Ovary (tissue), 3 donors: ENCODE data around the gene SUPT20H.

Experiments
- POLR2A ChIP-seq: fragments of 450-650 bp; IDR thresholded peaks from one replicate; pipeline ENCODE4 v1.6.1; 2017; ENCODE audit warnings: antibody characterized with exemption, mild to moderate bottlenecking, moderate library complexity
- TF ChIP-seq, protein P1 (sequence below), 3 donors: fragments of 450-650 bp in 2 of 3; fragments of 200-600 bp in 1 of 3; IDR thresholded peaks; one replicate each; pipeline versions ENCODE4 v1.5.1 to v1.8.0; 2016 to 2022; ENCODE audit warnings: antibody characterized with exemption in 3 of 3, mild to moderate bottlenecking in 1 of 3
- donor health status: DM: no; HTN: no; CAD: no.

DNA sequence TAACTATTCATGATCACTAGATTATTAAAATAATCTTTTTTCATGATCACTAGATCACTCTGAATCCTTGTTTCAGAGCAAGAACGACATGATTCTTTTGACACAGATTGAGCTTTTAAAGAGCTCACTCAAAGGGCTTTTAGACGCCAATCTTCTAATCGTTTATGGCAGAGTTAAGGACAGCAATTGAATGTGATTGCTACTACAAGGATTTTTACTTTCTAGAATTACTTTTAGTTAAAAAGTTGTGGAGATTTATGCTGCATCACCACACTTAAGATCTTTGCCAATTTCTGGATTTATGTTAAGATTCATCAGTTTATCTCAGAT is 57.6 kb downstream of the SUPT20H start:
- TF ChIP-seq, protein P1, sequence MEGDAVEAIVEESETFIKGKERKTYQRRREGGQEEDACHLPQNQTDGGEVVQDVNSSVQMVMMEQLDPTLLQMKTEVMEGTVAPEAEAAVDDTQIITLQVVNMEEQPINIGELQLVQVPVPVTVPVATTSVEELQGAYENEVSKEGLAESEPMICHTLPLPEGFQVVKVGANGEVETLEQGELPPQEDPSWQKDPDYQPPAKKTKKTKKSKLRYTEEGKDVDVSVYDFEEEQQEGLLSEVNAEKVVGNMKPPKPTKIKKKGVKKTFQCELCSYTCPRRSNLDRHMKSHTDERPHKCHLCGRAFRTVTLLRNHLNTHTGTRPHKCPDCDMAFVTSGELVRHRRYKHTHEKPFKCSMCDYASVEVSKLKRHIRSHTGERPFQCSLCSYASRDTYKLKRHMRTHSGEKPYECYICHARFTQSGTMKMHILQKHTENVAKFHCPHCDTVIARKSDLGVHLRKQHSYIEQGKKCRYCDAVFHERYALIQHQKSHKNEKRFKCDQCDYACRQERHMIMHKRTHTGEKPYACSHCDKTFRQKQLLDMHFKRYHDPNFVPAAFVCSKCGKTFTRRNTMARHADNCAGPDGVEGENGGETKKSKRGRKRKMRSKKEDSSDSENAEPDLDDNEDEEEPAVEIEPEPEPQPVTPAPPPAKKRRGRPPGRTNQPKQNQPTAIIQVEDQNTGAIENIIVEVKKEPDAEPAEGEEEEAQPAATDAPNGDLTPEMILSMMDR (IDR thresholded peaks at IDR 0.05), result no peak
- no peak for TF ChIP-seq POLR2A
